TTC549 (cell line): ENCODE results near the gene USB1.
"Not testable (repeated sequence)": the region's sequence is repeated elsewhere in the genome, so short reads cannot be mapped to it uniquely, and the experiment has no call there.

Experiments used
- FAIRE-seq: peaks from 2 replicates; lab custom pipeline; 2012; peaks lifted over from hg19 to GRCh38; lab: Jason Lieb, UNC

Gene USB1

GRCh38 chr16:57995721-57996405 lies 5.3 kb upstream of the USB1 start:
- FAIRE-seq: no peak

- no peak for FAIRE-seq
Measured at GRCh38 chr16:57996406-57997175, 4.6 kb upstream of the USB1 start.

- no peak for FAIRE-seq
Measured at GRCh38 chr16:57997176-57997527, 4.1 kb upstream of the USB1 start.

- FAIRE-seq: no peak
Measured at GRCh38 chr16:57997528-57998265, 3.5 kb upstream of the USB1 start.

- FAIRE-seq: no peak
Measured at GRCh38 chr16:57998486-57998885, 2.7 kb upstream of the USB1 start.

GRCh38 chr16:57998992-57999365 lies 2.2 kb upstream of the USB1 start:
- no peak for FAIRE-seq

GRCh38 chr16:57999366-57999970 lies 1.7 kb upstream of the USB1 start:
- FAIRE-seq: no peak

GRCh38 chr16:57999971-58000705 lies 1.1 kb upstream of the USB1 start, which contains the start of gene ZNF319:
Gene ZNF319, minus strand, starts transcription at chr16:58000672. Its CDS starts 2,407 bp downstream, at chr16:57998265.
- no peak for FAIRE-seq

GRCh38 chr16:58001781-58002415 lies 691 bp downstream of the USB1 start:
- FAIRE-seq: no peak

GRCh38 chr16:58002416-58002800 lies 1.2 kb downstream of the USB1 start:
- no peak for FAIRE-seq

GRCh38 chr16:58002936-58003335 lies 1.7 kb downstream of the USB1 start:
- FAIRE-seq: no peak

GRCh38 chr16:58004736-58005135 lies 3.5 kb downstream of the USB1 start:
- FAIRE-seq: not testable (repeated sequence)

- no peak for FAIRE-seq
Measured at GRCh38 chr16:58009856-58010416, 8.7 kb downstream of the USB1 start.

- no peak for FAIRE-seq
Measured at GRCh38 chr16:58010886-58011285, 9.7 kb downstream of the USB1 start.

GRCh38 chr16:58011652-58012051 lies 10.4 kb downstream of the USB1 start:
- no peak for FAIRE-seq

- no peak for FAIRE-seq
Measured at GRCh38 chr16:58012481-58012880, 11.3 kb downstream of the USB1 start.

GRCh38 chr16:58013201-58013956 lies 12.2 kb downstream of the USB1 start:
- no peak for FAIRE-seq

- no peak for FAIRE-seq
Measured at GRCh38 chr16:58016840-58017446, 15.7 kb downstream of the USB1 start.

- FAIRE-seq: no peak
Measured at GRCh38 chr16:58018803-58019202, 17.6 kb downstream of the USB1 start.
